Stimulated activated CD8-positive, alpha-beta memory T cell treated with anti-CD3 and anti-CD28 coated beads, Interleukin-12 subunit alpha, Interleukin-12 subunit beta, amount 100 ng/mL, for 4 hours (primary cell): ENCODE measurements around the gene PTPRM.

ENCODE experiments used
- DNase-seq: peaks from one replicate; pipeline ENCODE4 v3.0.0-alpha.2; 2020; ENCODE audit warnings: low read depth

The PTPRM gene

GRCh38 chr18:8238507-8238906 is 671.4 kb downstream of the PTPRM start:
- no peak for DNase-seq

- no peak for DNase-seq
These were observed 674.6 kb downstream of the PTPRM start for GRCh38 chr18:8241731-8242130.

DNA sequence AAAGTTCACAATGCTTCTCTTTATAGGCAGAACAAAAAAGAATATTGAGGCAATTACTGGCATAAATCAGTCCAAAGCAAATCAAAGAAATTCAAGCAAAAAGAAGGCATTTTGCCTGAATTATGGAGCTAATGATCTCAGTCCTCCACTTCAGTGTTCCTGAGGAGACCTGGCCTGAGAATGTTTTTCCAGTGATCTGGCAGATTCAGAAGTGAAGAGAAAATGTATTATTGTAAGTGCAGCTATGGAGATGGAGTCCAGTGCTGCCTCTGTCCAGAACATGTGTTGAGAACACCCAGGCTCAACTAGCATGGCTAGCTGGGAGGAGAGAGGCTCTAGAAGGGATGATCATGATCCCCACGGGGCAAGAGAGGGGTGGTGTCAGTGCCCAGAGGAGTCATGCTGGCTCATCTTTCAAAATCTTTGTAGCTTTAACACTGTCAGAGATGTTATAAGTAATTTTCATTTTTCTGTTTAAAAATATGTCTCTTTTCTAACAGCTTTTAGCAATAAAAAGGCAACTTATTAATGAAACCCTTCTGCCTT is 675.1 kb downstream of the PTPRM start:
- DNase-seq = no peak

DNA sequence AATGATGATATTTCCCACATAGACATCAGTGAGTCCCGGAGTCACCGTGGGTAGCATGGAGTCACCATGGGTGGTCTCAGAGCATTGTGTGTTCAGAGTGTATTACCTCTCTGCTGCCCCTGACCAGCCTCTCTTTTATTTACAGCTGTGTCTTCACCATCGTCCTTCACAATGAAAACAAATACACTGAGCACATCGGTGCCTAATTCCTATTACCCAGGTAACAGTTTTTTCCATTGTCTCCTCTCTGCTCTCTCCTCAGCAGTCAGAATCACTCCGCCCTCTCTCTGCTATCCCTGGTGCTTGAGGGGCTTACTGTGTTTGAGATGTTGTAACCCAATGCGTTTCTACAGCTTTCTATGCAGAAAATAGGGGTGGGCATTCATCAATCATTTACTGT is 680.6 kb downstream of the PTPRM start:
- DNase-seq = no peak

DNA sequence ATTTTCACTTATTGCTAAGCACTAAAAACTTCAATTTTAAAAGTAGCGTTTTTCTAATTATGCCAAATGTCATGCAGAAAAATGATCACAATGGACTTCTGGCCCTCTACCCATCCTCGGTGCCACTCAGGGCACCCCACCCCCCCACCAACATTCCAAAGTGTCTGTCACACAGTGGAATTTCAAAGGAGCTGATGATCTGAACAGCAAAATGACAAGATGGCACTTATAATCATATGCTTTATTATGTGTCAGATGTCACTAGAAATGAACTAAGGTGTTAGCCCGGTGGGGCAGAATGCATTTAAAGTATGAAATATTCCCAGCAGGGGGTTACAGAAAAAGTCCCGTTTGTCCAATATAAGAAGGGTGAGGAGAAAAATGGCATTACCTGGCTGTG is 681.5 kb downstream of the PTPRM start:
- DNase-seq = no peak

DNA sequence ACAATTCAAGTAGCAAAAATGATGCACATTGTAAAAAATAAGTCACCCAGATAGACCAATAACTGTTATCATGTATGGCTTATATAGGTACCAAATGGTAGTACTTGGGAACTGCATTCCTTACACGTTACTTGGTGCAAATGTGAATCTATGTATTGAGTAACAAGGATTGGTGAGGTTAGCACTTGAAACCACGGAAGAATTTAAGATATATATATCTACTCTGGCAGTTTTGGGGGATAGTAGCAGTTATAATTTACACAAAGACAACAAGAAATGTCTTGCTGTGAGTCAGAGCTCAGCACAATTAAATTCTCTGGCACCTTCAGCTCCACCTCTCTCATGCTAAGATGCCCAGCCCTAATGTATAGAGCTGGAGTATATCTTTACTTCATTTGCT is 682.7 kb downstream of the PTPRM start:
- DNase-seq = no peak

DNA sequence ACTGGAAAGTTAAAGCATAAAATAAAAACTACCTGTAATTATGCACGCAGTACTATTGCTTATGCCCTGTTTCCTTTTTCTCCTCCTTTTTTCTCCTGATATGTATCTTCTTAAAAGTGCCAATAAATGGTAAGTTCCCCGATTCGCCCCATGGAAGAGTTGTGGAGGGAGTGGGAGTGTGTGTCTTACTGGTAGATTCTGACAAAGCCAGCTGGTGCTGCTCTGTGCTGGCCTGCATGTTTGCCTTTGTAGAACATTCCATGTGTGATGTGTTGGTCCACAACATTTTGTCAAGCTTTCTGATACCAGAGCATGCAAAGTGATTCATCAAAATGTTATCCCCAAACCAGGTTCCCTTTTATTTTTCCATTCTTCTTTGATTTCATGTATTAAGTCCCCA is 685.3 kb downstream of the PTPRM start:
- no peak for DNase-seq

- no peak for DNase-seq
These were observed 686.8 kb downstream of the PTPRM start for GRCh38 chr18:8253944-8254343.

GRCh38 chr18:8254654-8255053 is 687.5 kb downstream of the PTPRM start:
- no peak for DNase-seq

DNA sequence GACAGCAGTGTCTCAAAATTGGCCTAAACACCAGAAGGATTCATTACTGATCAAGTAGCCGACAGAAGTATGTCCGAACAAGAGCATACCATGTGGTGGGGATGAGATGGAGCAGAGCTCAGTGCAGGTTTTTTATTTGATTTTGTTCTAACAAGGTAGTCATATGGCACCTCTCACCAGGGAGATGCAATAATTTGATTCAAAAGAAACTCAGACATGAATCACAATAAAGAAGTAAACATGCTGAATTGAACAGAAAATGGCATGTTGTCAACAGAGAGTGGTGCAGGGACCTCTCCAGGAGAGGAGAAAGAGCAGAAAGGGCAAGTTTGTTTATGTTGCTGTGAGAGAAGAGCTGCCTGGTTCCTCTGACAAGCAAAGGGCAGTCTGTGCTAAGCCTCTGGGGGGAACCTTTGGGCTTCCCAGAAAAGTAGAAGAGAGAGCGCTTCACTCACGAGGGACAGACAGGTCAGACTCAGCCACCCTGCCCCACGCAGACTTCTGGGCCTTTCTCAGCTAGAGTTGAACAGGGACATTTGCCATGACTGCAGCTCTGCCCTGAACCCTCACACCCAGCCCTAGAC is 690.8 kb downstream of the PTPRM start:
- no peak for DNase-seq

DNA sequence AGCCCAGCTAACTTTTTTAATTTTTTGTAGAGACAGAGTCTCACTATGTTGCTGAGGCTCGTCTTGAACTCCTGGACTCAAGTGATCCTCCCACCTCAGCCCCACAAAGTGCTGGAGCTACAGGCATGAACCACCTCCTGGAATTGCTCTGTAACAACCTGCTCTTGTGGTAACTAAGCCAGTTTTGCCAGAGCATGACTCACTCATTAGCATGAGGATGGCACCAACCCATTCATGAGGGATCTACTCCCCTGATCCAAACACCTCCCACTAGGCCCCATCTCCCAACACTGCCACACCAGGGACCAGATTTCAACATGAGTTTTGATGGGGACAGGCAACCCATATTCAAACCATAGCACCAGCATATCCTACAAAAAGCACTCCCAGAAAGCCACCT is 693.2 kb downstream of the PTPRM start:
- no peak for DNase-seq

GRCh38 chr18:8260827-8261226 is 693.7 kb downstream of the PTPRM start:
- DNase-seq = no peak

DNA sequence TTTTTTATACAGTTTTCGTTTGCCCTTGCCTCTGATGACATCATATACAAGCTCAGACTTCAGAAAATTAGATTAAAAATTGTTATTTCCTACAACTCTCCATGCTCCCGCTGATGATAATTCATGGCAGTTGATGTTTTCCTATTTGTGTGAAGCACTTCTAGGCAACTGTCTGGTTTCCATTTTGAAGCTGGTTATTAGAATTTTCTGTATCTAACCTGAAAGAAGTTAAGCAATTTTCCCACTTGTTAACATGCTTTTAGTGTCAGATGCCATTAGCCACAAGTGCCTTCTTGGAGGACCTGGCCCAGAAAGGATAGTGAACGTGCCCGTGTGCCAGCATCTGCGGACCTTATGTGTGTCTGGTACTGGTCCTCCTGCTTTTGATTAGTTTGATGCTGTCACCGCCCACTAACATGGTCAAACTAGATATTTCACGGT is 694.6 kb downstream of the PTPRM start:
- DNase-seq = no peak

GRCh38 chr18:8262221-8262620 is 695.1 kb downstream of the PTPRM start:
- DNase-seq = no peak

GRCh38 chr18:8264116-8264515 is 697.0 kb downstream of the PTPRM start:
- DNase-seq = no peak

- DNase-seq = no peak
These were observed 697.8 kb downstream of the PTPRM start for GRCh38 chr18:8264861-8265411.

GRCh38 chr18:8272254-8272653 is 705.1 kb downstream of the PTPRM start:
- no peak for DNase-seq

GRCh38 chr18:8274370-8274769 is 707.3 kb downstream of the PTPRM start:
- no peak for DNase-seq

DNA sequence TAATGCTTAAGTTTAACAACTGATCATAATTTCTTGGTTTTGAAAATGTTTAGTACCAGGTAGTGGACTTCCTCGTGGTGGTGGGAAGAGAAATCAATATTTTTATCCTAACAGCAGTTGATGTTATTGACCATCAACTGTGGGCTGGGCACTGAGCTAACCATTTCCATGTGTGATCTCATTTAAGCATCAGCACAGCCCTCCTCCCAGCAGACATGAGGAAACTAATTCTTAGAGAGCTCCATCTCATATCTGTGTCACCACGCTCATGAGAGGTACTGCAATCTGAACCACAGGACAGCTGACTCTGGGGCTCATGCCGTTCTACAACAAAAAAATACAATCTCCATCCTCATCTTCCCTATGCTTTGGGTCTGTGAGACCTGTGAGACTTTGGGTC is 709.3 kb downstream of the PTPRM start:
- no peak for DNase-seq

GRCh38 chr18:8277270-8277669 is 710.2 kb downstream of the PTPRM start:
- DNase-seq = no peak

- DNase-seq = no peak
These were observed 712.2 kb downstream of the PTPRM start for GRCh38 chr18:8279346-8279745.

GRCh38 chr18:8279781-8280330 is 712.7 kb downstream of the PTPRM start:
- no peak for DNase-seq

GRCh38 chr18:8283891-8284585 is 716.9 kb downstream of the PTPRM start:
- no peak for DNase-seq
